Globus pallidus (tissue), 1 donor: ENCODE results near the gene TAF4.
"Not testable (repeated sequence)": the region's sequence is repeated elsewhere in the genome, so short reads cannot be mapped to it uniquely, and the experiment has no call there.

Experiments
- DNase-seq: peaks from one replicate; pipeline ENCODE4 v3.0.0-alpha.2; 2015; ENCODE audit warnings: low spot score

Gene TAF4

DNA sequence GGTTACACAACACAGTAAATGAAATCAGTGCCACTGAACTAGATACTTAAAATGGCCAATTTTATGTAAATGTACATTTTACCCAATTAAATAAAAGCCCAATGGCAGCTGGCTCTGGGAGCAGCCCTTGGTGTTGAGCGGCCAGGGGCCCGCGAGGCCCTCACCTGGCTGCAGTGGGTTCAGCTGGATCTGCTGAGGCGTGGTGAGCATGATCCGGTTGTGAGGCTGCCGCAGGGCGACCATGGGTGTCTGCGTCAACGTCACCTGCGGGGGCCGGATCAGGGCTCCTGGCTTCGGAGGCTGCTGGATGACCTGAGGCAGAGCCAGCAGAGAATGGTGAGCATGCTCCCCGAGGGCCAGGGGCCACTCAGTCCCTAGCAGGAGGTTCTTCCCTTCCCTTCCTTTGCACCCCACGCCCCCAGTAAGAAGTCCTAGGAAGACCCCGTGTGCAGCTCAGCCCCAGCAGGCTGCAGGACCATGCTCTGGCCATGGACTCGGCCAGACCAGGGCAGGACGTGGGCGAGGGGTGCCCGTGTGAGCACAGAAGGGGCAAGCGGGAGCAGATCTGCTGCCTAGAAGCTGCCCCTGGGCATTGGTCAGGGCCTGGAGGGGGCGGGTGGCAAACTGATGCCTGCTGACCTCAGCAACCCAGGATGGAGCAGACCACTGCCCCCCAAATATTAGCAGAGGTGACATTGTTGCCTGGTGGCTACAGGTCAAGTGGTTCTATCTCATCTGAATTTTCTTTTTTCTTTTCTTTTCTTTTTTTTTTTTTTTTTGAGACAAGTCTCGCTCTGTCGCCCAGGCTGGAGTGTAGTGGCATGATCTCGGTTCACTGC lies 61.9 kb downstream of the TAF4 start:
- DNase-seq = no peak

DNA sequence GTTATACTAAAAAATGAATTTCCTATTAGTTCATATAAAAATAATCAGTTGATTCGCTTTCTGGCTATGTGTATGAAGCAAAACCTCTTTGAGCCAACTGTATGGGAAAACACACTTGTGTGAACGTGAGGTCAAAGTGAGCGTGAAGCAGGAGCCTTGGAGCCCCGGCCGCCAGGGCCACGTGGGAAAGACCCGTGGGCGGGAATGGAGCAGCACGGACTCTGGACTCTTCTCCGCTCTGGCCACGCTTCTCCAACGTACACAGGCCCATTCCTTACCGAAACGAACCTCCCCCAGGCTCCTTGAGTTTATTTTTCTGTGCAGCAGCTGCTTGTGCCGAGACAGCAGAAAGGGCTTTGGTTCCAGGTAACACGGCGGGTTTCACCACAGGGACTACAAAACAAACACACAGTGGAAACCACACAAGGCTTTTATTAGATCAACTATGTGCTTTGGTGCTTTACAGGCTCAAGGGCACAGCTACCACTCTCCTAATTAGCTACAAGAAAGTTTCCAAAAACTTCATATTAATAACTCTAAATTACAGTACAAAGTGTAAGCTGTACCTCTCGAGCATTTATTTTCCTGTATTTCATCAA lies 62.7 kb downstream of the TAF4 start:
- DNase-seq = no peak

DNA sequence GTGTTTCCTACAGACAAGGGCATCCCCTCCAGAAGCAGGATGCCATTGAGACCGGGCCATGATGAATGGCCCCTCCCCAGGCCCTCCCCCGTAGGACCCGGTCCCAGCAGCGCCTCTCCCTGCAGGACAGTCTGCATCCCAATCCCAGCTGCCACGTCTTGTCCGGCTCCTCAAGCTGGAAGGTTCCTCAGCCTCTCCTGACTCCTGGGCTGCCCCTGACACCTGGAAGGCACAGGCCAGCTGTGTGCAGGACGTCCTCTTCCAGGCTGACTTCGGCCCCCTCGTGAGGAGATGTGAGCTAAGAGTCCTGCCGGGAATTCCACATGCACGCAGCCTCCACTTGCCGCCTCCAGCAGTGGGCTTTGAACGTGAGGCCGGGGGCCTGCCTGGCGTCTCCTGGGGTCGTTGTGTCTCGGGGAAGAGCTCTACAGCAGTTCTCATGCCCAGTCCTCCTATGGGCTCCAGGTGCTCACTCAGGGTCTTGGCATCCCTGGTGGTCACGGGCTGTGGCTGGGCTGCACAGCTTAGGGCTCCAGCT lies 64.4 kb downstream of the TAF4 start:
- no peak for DNase-seq

DNA sequence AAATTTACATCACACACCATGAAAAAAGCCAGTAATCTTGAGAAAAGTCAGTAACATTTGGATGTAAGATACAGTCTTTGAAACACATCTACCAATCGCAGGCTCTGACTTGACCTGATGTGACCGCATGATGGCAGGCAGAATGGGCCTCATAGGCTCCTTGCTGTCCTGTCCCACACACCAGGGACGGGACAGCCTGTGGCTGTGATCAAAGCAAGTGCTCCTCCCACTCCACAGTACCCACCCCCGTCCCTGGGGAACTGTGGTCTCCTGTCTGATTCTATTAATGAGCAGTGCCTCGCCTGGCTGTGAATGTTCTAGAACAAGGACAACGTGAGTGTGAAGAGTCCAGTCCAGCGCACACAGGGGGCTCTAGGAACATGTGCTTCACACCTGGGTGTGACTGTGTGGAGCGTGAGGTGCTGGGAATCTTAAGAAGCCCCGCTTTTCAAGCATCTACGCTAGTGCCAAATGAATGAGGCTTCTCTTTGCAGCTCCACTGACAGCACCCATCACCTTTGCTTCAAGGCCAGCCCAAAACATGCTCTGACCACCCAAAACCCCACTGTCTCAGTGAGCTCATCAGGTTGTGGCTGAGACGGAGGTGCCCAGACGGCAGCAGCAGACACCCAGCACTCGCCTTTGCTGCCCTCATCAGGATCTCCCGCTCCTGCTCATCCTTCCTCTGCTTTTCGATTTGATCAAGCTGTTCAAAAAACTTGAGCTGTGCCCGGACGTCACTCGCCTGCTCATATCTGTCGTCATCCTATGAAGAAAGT lies 67.1 kb downstream of the TAF4 start:
- no peak for DNase-seq

DNA sequence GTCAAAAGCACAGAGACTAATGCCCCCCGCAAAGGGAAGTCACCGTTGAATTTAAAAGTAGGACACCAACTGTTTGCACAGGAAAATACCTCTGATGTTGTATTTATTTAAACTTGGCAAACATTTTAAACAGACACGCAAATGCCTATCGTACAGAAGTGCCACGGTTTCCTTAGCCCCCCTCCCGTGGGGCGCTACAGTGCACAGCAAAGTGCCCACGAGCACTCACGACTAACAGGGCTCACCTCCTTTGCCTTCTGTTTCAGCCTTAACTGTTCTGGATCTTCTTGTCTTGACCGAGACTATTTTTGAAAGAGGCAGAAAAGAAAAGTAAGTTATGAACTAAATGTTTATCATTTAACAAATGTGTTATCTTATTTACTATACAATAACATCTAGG lies 67.8 kb downstream of the TAF4 start:
- no peak for DNase-seq

- no peak for DNase-seq
These were observed 68.3 kb downstream of the TAF4 start for GRCh38 chr20:61997372-61997771.

DNA sequence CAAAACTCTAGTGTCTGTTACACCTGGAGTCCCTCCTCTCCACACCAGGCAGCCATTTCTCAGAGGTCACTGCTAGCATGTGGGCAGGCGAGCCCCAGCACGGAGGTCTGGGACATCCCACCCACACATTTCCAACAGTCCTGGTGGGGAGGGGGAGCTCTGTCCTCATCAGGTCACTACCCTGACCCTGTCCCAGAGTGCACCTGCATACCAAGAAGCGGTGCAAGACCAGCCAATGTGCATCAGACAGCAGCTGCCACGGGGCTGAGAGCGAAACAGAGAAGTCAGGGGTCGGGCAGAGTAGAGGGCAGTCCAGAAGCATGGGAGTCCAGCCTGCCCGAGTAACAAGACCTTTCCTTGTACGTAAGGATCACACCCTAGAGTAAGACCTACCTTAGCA lies 71.1 kb downstream of the TAF4 start:
- DNase-seq = no peak

DNA sequence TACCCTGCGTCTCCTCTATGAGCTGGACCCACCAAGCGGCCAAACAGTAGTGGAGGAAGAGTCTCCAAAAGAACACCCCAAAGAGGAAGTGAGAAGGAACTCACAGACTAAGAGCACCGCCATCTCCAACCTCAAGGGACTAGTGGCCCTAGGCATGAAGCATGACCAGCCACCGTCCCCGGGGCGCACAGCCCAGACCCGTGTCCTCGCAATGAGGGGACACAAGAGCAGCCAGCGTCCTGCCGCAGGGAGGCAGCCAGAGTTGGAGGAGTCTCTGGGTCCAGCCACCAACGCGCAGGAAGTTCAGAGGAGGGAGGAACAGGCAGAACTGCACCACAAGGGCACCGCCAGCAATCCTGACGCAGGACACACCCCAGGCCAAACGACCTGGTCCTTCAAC lies 72.6 kb downstream of the TAF4 start:
- DNase-seq = no peak

GRCh38 chr20:61991476-61991875 lies 74.2 kb downstream of the TAF4 start:
- no peak for DNase-seq

- DNase-seq = no peak
These were observed 75.2 kb downstream of the TAF4 start for GRCh38 chr20:61990484-61990883.

- no peak for DNase-seq
These were observed 75.9 kb downstream of the TAF4 start for GRCh38 chr20:61989741-61990140.

- no peak for DNase-seq
These were observed 77.0 kb downstream of the TAF4 start for GRCh38 chr20:61988665-61989064.

DNA sequence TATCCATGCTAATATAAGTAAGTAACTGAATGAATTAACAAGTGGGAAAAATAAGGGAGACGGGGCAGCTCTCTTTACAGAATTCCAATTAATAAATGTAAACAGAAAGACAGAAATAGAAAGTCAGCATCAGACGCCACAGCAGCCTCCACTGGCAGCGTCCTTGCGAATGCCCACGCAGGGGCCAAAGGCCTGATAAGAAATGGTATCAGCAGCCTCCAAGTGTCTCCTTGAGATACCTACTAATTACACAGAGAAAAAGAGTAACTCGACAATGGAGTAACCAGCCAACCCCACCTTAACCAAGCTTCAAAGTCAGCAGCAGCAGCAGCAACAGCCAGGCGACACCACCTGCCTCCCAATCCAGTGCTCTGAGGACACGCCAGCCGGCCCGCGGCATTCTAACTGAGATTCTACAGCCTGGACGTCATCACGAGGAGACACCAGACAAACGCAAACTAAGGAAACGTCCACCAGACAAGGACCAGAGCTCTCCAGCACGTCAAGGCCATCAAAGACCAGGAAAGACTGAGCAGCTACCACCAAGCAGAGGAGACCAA lies 78.8 kb downstream of the TAF4 start:
- DNase-seq = no peak

DNA sequence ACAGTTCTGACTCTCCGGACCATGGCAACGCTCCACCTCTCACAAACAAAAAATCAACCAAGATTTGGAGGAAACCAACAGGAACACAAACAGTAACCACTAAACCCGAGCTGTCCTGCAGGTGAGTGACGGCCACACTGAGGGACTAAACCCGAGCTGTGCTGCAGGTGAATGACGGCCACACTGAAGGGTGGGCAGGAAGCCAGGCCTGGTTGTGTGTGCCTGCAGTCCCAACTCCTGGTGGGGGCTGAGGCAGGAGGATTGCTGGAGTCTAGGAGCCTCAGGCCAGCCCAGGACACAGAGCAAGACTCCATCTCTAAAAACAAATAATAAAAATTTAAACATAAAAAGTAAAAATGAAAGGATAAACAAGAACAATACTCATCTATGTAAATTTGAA lies 80.6 kb downstream of the TAF4 start:
- no peak for DNase-seq

- not testable (repeated sequence) for DNase-seq
These were observed 81.2 kb downstream of the TAF4 start for GRCh38 chr20:61984431-61984830.

DNA sequence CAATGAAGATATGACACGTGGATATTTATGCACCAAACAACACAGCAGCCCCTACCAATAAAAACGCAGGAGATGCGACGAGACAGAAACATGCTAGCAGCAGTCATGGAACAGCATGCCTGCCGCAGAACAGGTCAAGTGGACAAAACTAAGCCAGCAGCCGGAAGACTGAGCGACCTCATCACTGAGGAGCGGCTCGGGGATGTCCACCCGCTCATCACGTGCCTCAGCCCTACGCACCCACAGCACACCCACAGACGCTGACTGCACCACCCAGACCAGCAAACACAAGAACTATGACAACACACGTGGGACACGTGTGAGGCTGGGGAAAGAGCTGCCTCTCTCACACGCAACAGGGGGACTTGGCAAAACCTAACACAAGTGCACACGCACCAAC lies 81.7 kb downstream of the TAF4 start:
- DNase-seq = no peak

- DNase-seq = no peak
These were observed 82.7 kb downstream of the TAF4 start for GRCh38 chr20:61982951-61983315.

DNA sequence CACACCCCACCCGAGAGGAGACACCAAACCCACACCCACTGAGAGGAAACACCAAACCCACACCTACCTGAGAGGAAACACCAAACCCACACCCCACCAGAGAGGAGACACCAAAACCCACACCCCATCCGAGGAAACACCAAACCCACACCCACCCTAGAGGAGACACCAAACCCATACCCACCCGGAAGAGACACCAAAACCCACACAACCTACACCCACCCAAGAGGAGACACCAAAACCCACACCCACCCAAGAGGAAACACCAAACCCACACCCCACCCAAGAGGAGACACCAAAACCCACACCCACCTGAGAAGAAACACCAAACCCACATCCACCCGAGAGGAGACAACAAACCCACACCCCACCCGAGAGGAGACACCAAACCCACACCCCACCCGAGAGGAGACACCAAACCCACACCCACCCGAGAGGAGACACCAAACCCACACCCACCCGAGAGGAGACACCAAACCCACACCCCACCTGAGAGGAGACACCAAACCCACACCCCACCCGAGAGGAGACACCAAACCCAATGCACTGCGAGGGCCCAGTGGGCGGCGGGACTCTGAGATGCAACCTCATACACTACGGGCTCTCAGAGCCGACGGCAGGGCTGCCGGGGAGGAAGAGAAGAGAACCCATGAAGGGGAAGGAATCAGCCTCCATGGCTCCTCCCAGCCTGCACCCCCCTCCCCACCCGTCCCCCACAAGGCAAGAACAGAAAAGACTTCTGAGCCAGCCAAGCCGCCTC lies 83.3 kb downstream of the TAF4 start:
- no peak for DNase-seq

DNA sequence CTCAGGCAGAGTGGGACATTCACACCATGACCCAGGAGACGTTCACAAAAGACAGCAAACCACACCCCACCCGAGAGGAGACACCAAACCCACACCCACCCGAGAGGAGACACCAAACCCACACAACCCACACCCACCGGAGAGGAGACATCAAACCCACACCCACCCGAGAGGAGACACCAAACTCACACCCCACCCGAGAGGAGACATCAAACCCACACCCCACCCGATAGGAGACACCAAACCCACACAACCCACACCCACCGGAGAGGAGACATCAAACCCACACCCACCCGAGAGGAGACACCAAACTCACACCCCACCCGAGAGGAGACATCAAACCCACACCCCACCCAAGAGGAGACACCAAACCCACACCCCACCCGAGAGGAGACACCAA lies 84.0 kb downstream of the TAF4 start:
- not testable (repeated sequence) for DNase-seq

- no peak for DNase-seq
These were observed 84.8 kb downstream of the TAF4 start for GRCh38 chr20:61980647-61981583.
